Prostate gland (tissue), 2 donors: ENCODE measurements around the gene ZNF189. TPM values are rescaled to one million over a fixed set of nuclear protein-coding genes. Genes with fewer than 3 reads are reported as not detected.
A peak's percentile ranks its signal among the peaks of the same experiment; 100 is the strongest.

Experiments used
- DNase-seq: peaks from one replicate; pipeline ENCODE4 v3.0.0-alpha.2; 2019; ENCODE audit warnings: low spot score
- H3K27ac ChIP-seq, 2 donors: fragments of 200-600 bp; sonication (generic); 2 replicates each; pipeline ENCODE4 v1.5.1; 2017 to 2019
- H3K27me3 ChIP-seq: fragments of 200-600 bp; sonication (generic); replicated peaks from 2 replicates; pipeline ENCODE4 v1.5.1; 2019; ENCODE audit not compliant: insufficient read depth
- H3K36me3 ChIP-seq, 2 donors: fragments of 200-600 bp; sonication (generic); 1 replicate in 1 of 2; 2 replicates in 1 of 2; pipeline versions ENCODE4 v1.5.1 to v1.8.1; 2017 to 2019
- H3K4me1 ChIP-seq: fragments of 200-600 bp; sonication (generic); replicated peaks from 2 replicates; pipeline ENCODE4 v1.5.1; 2019
- H3K4me3 ChIP-seq, 2 donors: fragments of 200-600 bp; sonication (generic); 2 replicates each; pipeline ENCODE4 v1.5.1; 2017 to 2019
- H3K9me3 ChIP-seq: fragments of 200-600 bp; sonication (generic); 2 replicates; pipeline ENCODE4 v1.5.1; 2017
- CTCF ChIP-seq, 4 experiments: fragments of 200-600 bp in 2 of 4; fragments of 450-650 bp in 2 of 4; sonication (generic) in 2 of 4; IDR thresholded peaks; 1 replicate in 3 of 4; 2 replicates in 1 of 4; pipeline ENCODE4 v1.5.1; 2016 to 2019; ENCODE audit warnings: antibody characterized with exemption in 4 of 4, mild to moderate bottlenecking in 2 of 4, moderate library complexity in 2 of 4
- POLR2A ChIP-seq: fragments of 450-650 bp; IDR thresholded peaks from one replicate; pipeline ENCODE4 v1.6.1; 2016; ENCODE audit warnings: antibody characterized with exemption, mild to moderate bottlenecking
- POLR2AphosphoS5 ChIP-seq: sonication (generic); formaldehyde crosslinking; IDR thresholded peaks from one replicate; pipeline ENCODE4 v1.6.1; 2017; ENCODE audit warnings: antibody characterized with exemption
- WGBS: methylation state at CpG from one replicate; pipeline ENCODE4 v1.1.5; 2018; 5-methylcytosine and 5-hydroxymethylcytosine counted together
- intact Hi-C: fragments of 100-400 bp; cut with DNase I; formaldehyde crosslinking; loops from one replicate; pipeline ENCODE4 v1.14.2; 2022
- total RNA-seq, 2 donors: library from RNA; depleted of rRNA; stranded (reverse); fragments of >200 nt; gene quantifications; one replicate each; pipeline ENCODE4 v1.1.0, GENCODE V29; 2016

Gene ZNF189
- total RNA-seq, result 10 to 100 TPM; 20.9 to 31.4 TPM

DNA sequence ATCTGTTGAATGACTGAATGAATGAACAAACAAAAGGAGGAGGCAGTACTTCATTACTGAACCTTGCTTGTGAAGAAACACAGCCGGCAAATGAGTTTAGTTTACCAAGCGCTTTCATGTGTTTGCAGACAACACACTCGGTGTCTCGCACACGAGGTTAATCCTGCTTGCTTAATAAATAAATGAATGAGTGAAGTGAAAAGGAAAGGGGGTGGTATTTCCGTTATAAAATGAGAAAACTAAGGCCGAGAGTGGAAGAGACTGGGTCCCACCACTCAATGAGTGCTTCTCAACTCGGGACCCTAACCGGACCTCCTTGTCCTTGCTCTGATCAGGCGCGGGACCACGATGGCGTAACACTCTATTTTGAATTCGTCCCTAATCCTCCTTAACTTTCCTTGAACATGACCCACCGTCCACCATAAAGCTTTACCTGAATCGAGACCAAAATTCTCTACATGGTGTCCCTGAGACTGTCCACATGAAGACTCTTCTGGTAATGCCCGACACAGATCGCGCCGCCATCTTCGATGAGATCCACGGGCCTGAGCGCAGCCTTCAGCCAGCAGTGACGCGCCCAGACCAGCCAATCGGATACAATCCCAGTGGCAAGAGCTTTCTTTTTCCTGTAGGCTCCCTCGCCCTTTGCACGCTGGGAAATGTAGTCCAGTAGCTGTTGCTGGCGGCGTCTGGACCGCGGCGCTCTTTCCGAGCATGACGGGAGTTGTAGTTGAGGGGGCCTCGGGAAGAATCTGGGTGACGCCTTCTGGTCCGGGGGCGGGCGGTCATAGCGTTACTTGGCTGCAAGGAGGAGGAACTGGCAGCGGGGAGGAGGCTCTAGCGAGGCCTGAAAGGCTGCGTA is at the start of gene ZNF189, which contains the start of gene MRPL50:
ZNF189 (plus strand) TSS at position 784 of the 862 bp plus-strand sequence. CDS start 306 bp downstream, outside the sequence.
MRPL50 (minus strand) TSS at position 551 of the 862 bp plus-strand sequence; CDS start at position 525, 26 bp downstream.
- Histone ChIP-seq H3K27ac (peak within 1 kb of the TSS; percentile 85 to 90), H3K4me3 (peak within 1 kb of the TSS; percentile 73 to 77), H3K9me3 (no peaks in the 10 kb centered on the region), H3K4me1 (peaks cover 11% of the 10 kb centered on the region), H3K27me3 (no peaks in the 10 kb centered on the region), H3K36me3 (peaks cover 0 to 4% of the 10 kb centered on the region in 2 donors)
- DNase-seq, result peak; percentile 99
- intact Hi-C loops, result loop anchor here (5.0 kb wide), 1 partner anchor 134 kb away; the partner anchor contains the start of gene RNF20
- WGBS, result under 1% methylated on average over 44 of the region's 44 CpGs
- TF ChIP-seq CTCF (IDR thresholded peaks at IDR 0.05) (peak in 1 of 4 experiments; percentile 21), POLR2AphosphoS5 (peak; percentile 99), POLR2A (peak; percentile 87)

- Histone ChIP-seq H3K4me3 (no peak overlapping the region), H3K27me3 (no peaks in the 10 kb centered on the region), H3K36me3 (no peaks in the 10 kb centered on the region), H3K4me1 (no peaks in the 10 kb centered on the region), H3K27ac (no peak overlapping the region), H3K9me3 (no peaks in the 10 kb centered on the region)
- 76% methylated on average over 1 of the region's 1 CpG for WGBS
- no peak for DNase-seq
- TF ChIP-seq POLR2AphosphoS5 (no peak), CTCF (IDR thresholded peaks at IDR 0.05) (no peak), POLR2A (no peak)
- intact Hi-C loops, result no loop called here
These were observed 48.4 kb upstream of the ZNF189 start for GRCh38 chr9:101350285-101350684.

- TF ChIP-seq POLR2AphosphoS5, result no peak
- TF ChIP-seq POLR2A, result no peak
- no peak for TF ChIP-seq CTCF (IDR thresholded peaks at IDR 0.05)
- no peaks in the 10 kb centered on the region for H3K9me3 ChIP-seq
- 81% methylated on average over 6 of the region's 6 CpGs for WGBS
- H3K4me3 ChIP-seq, result no peak overlapping the region
- no peaks in the 10 kb centered on the region for H3K36me3 ChIP-seq
- no peaks in the 10 kb centered on the region for H3K4me1 ChIP-seq
- intact Hi-C loops, result no loop called here
- H3K27me3 ChIP-seq, result no peaks in the 10 kb centered on the region
- no peak overlapping the region for H3K27ac ChIP-seq
- no peak for DNase-seq
These were observed 45.7 kb upstream of the ZNF189 start for GRCh38 chr9:101352892-101353463.

DNA sequence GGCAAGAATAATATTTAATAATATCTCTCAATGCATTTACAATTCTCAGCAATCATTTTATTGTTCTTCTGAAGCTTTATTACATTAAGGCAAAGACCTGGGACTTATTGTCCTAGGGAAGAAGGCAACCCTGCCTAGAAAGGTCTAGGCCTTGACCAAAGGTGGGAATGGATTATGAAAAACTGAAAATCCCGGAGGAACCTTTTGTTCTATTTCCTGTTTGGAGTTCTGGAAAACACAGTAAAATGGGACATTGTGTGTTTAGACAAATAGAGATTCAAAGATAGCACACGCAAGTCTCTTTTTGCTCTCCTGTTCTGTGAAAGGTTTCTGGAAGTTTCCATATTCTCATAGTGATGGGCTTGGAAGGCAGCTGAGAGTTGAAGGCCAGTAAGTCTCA is 45.0 kb upstream of the ZNF189 start:
- intact Hi-C loops, result no loop called here
- no peaks in the 10 kb centered on the region for H3K36me3 ChIP-seq
- H3K4me3 ChIP-seq, result no peak overlapping the region
- H3K27me3 ChIP-seq, result no peaks in the 10 kb centered on the region
- H3K4me1 ChIP-seq, result no peaks in the 10 kb centered on the region
- no peaks in the 10 kb centered on the region for H3K9me3 ChIP-seq
- 53% methylated on average over 2 of the region's 2 CpGs for WGBS
- DNase-seq, result no peak
- no peak for TF ChIP-seq POLR2A
- TF ChIP-seq POLR2AphosphoS5, result no peak
- TF ChIP-seq CTCF (IDR thresholded peaks at IDR 0.05), result no peak
- no peak overlapping the region for H3K27ac ChIP-seq
